GM19455 (cell line): ENCODE measurements around the gene SLCO2B1.

ENCODE experiments used
- ATAC-seq: cut with Tn5 transposase; IDR thresholded peaks from one replicate; pipeline ENCODE4 v1.9.1; 2021; ENCODE audit not compliant: unreplicated experiment

The SLCO2B1 gene

GRCh38 chr11:75245356-75246005 is 94.6 kb downstream of the SLCO2B1 start:
- ATAC-seq, result no peak

GRCh38 chr11:75246006-75246670 is 95.2 kb downstream of the SLCO2B1 start:
- no peak for ATAC-seq

- no peak for ATAC-seq
Measured at GRCh38 chr11:75246671-75247350, 95.9 kb downstream of the SLCO2B1 start.

GRCh38 chr11:75248924-75249256 is 98.0 kb downstream of the SLCO2B1 start:
- no peak for ATAC-seq

GRCh38 chr11:75249704-75250103 is 98.8 kb downstream of the SLCO2B1 start:
- ATAC-seq, result no peak

GRCh38 chr11:75254326-75254725 is 103.4 kb downstream of the SLCO2B1 start:
- ATAC-seq, result no peak
